GM18861 (cell line): ENCODE measurements around the gene RBX1.

ENCODE experiments used
- ATAC-seq: cut with Tn5 transposase; IDR thresholded peaks from one replicate; pipeline ENCODE4 v1.9.1; 2021; ENCODE audit not compliant: unreplicated experiment

RBX1 gene

GRCh38 chr22:41021613-41022454 is 70.7 kb downstream of the RBX1 start:
- ATAC-seq: peak; percentile 36

GRCh38 chr22:41022470-41023298 is 71.5 kb downstream of the RBX1 start:
- ATAC-seq: peak; percentile 54
